Measurements from ENCODE around the gene RNH1.

Gene RNH1

GRCh38 chr11:489610-490185 is 17.3 kb downstream of the RNH1 start:
- Histone ChIP-seq H3K27ac (no peak overlapping the region), H3K4me3 (no peak overlapping the region)

- Histone ChIP-seq H3K27ac (no peak overlapping the region), H3K4me3 (no peak overlapping the region)
These were observed 18.1 kb downstream of the RNH1 start for GRCh38 chr11:488992-489391.

GRCh38 chr11:488579-488978 is 18.5 kb downstream of the RNH1 start:
- H3K27ac ChIP-seq, result no peak overlapping the region

GRCh38 chr11:488062-488461 is 19.0 kb downstream of the RNH1 start:
- H3K4me3 ChIP-seq, result no peak overlapping the region
- H3K27ac ChIP-seq, result peak overlapping the region in 1 of 21 experiments; percentile 1

More at GRCh38 chr11:488579-488978, 18.5 kb downstream of the RNH1 start:
- no peak overlapping the region for H3K4me3 ChIP-seq

- H3K4me3 ChIP-seq, result no peak overlapping the region
- peak overlapping the region in 1 of 21 experiments; percentile 1 for H3K27ac ChIP-seq
These were observed 19.4 kb downstream of the RNH1 start for GRCh38 chr11:487571-488021.

GRCh38 chr11:486189-486588 is 20.9 kb downstream of the RNH1 start:
- Histone ChIP-seq H3K27ac (peak overlapping the region in 2 of 21 experiments; percentile 45 to 49), H3K4me3 (no peak overlapping the region)

- H3K4me3 ChIP-seq, result no peak overlapping the region
- H3K27ac ChIP-seq, result no peak overlapping the region
These were observed 22.4 kb downstream of the RNH1 start for GRCh38 chr11:484616-485015.

GRCh38 chr11:479311-479710 is 27.7 kb downstream of the RNH1 start:
- no peak overlapping the region for H3K4me3 ChIP-seq

GRCh38 chr11:477052-477715 is 29.9 kb downstream of the RNH1 start:
- H3K27ac ChIP-seq, result no peak overlapping the region
- no peak overlapping the region for H3K4me3 ChIP-seq

More at GRCh38 chr11:479311-479710, 27.7 kb downstream of the RNH1 start:
- no peak overlapping the region for H3K27ac ChIP-seq

- no peak overlapping the region for H3K4me3 ChIP-seq
- H3K27ac ChIP-seq, result no peak overlapping the region
These were observed 30.6 kb downstream of the RNH1 start for GRCh38 chr11:476416-476815.

- no peak overlapping the region for H3K27ac ChIP-seq
- H3K4me3 ChIP-seq, result no peak overlapping the region
These were observed 31.1 kb downstream of the RNH1 start for GRCh38 chr11:475941-476340.

- H3K27ac ChIP-seq, result no peak overlapping the region
These were observed 32.0 kb downstream of the RNH1 start for GRCh38 chr11:474914-475506.

GRCh38 chr11:473962-474785 is 32.9 kb downstream of the RNH1 start:
- H3K4me3 ChIP-seq, result no peak overlapping the region
- H3K27ac ChIP-seq, result no peak overlapping the region

More at GRCh38 chr11:474914-475506, 32.0 kb downstream of the RNH1 start:
- H3K4me3 ChIP-seq, result no peak overlapping the region

- no peak overlapping the region for H3K4me3 ChIP-seq
- no peak overlapping the region for H3K27ac ChIP-seq
These were observed 33.6 kb downstream of the RNH1 start for GRCh38 chr11:473415-473814.

GRCh38 chr11:472816-473215 is 34.2 kb downstream of the RNH1 start:
- Histone ChIP-seq H3K4me3 (no peak overlapping the region), H3K27ac (no peak overlapping the region)

- H3K27ac ChIP-seq, result no peak overlapping the region
- no peak overlapping the region for H3K4me3 ChIP-seq
These were observed 34.8 kb downstream of the RNH1 start for GRCh38 chr11:472272-472671.

- Histone ChIP-seq H3K4me3 (no peak overlapping the region), H3K27ac (peak overlapping the region in 1 of 21 experiments; percentile 29)
These were observed 35.4 kb downstream of the RNH1 start for GRCh38 chr11:471468-472145.

- Histone ChIP-seq H3K4me3 (peak overlapping the region in 2 of 7 experiments; percentile 0 to 14), H3K27ac (peak overlapping the region in 19 of 21 experiments; percentile 6 to 85 (median 68))
These were observed 37.1 kb downstream of the RNH1 start for GRCh38 chr11:469684-470560.

Data from skin epidermis (tissue), 12 donors.